Measurements from ENCODE around the gene SPEN.

SPEN gene

GRCh38 chr1:15863156-15863901, 15.8 kb downstream of the SPEN start:
- DNase-seq (ENCODE audit: low read depth): no peak
- no peak for TF ChIP-seq CTCF (conservative IDR thresholded peaks at IDR 0.05; ENCODE audit: low read depth, low read length)
- no peak overlapping the region for H3K4me3 ChIP-seq (ENCODE audit: low read depth, low read length)

- H3K4me3 ChIP-seq (ENCODE audit: low read depth, low read length): no peak overlapping the region
- no peak for TF ChIP-seq CTCF (conservative IDR thresholded peaks at IDR 0.05; ENCODE audit: low read depth, low read length)
- DNase-seq (ENCODE audit: low read depth): no peak
These were observed 19.3 kb downstream of the SPEN start for GRCh38 chr1:15866721-15867201.

GRCh38 chr1:15867288-15867687, 19.8 kb downstream of the SPEN start:
- DNase-seq (ENCODE audit: low read depth): no peak
- H3K4me3 ChIP-seq (ENCODE audit: low read depth, low read length): no peak overlapping the region
- TF ChIP-seq CTCF (conservative IDR thresholded peaks at IDR 0.05; ENCODE audit: low read depth, low read length): no peak

GRCh38 chr1:15869413-15869812, 21.9 kb downstream of the SPEN start:
- TF ChIP-seq CTCF (conservative IDR thresholded peaks at IDR 0.05; ENCODE audit: low read depth, low read length): no peak
- DNase-seq (ENCODE audit: low read depth): no peak
- H3K4me3 ChIP-seq (ENCODE audit: low read depth, low read length): no peak overlapping the region

- DNase-seq (ENCODE audit: low read depth): no peak
- H3K4me3 ChIP-seq (ENCODE audit: low read depth, low read length): no peak overlapping the region
- TF ChIP-seq CTCF (conservative IDR thresholded peaks at IDR 0.05; ENCODE audit: low read depth, low read length): no peak
These were observed 22.9 kb downstream of the SPEN start for GRCh38 chr1:15870421-15870820.

- TF ChIP-seq CTCF (conservative IDR thresholded peaks at IDR 0.05; ENCODE audit: low read depth, low read length): no peak
- no peak overlapping the region for H3K4me3 ChIP-seq (ENCODE audit: low read depth, low read length)
- DNase-seq (ENCODE audit: low read depth): no peak
These were observed 27.0 kb downstream of the SPEN start for GRCh38 chr1:15874471-15874870.
